Breast epithelium (tissue), 3 donors: ENCODE data around the gene PRDM15.

ENCODE experiments used
- POLR2A ChIP-seq: fragments of 450-650 bp; IDR thresholded peaks from one replicate; pipeline ENCODE4 v1.6.1; 2016; ENCODE audit warnings: antibody characterized with exemption, mild to moderate bottlenecking, moderate library complexity
- POLR2AphosphoS5 ChIP-seq, 3 donors: sonication (generic); formaldehyde crosslinking; IDR thresholded peaks; one replicate each; pipeline ENCODE4 v1.6.1; 2017; ENCODE audit warnings: antibody characterized with exemption in 3 of 3
- TF ChIP-seq, protein P1 (sequence below), 3 donors: fragments of 450-650 bp; IDR thresholded peaks; one replicate each; pipeline ENCODE4 v1.5.1; 2016 to 2017; ENCODE audit warnings: antibody characterized with exemption in 3 of 3, mild to moderate bottlenecking in 3 of 3, moderate library complexity in 3 of 3

DNA sequence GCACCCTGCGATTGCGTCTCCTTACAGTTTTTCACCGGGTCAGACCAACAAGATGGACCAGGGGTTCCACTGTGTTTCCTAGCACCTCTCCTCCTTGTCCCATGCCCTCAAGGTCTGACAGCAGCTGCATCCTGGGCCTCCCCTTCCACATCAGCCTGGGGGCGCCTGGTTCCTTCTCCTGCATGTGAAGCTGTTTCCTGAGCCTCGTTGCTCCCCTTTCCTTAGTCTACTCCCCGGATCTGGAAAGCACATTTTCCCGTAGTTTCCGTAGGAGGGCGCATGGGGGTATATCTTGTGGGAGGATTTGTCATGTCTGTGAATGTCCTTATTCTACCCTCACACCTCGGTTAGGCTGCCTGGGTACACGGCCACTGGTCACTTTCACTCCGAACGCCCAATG, 6.1 kb downstream of the PRDM15 start:
- TF ChIP-seq, protein P1, sequence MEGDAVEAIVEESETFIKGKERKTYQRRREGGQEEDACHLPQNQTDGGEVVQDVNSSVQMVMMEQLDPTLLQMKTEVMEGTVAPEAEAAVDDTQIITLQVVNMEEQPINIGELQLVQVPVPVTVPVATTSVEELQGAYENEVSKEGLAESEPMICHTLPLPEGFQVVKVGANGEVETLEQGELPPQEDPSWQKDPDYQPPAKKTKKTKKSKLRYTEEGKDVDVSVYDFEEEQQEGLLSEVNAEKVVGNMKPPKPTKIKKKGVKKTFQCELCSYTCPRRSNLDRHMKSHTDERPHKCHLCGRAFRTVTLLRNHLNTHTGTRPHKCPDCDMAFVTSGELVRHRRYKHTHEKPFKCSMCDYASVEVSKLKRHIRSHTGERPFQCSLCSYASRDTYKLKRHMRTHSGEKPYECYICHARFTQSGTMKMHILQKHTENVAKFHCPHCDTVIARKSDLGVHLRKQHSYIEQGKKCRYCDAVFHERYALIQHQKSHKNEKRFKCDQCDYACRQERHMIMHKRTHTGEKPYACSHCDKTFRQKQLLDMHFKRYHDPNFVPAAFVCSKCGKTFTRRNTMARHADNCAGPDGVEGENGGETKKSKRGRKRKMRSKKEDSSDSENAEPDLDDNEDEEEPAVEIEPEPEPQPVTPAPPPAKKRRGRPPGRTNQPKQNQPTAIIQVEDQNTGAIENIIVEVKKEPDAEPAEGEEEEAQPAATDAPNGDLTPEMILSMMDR (IDR thresholded peaks at IDR 0.05), result no peak
- no peak for TF ChIP-seq POLR2A
- TF ChIP-seq POLR2AphosphoS5 (IDR thresholded peaks at IDR 0.05), result no peak
